Measurements from ENCODE around the gene LIPT2. TPM values are rescaled to one million over a fixed set of nuclear protein-coding genes. Genes with fewer than 3 reads are reported as not detected.
"Not testable (repeated sequence)": the region's sequence is repeated elsewhere in the genome, so short reads cannot be mapped to it uniquely, and the experiment has no call there.

The LIPT2 gene
- 12.7 TPM for total RNA-seq

DNA sequence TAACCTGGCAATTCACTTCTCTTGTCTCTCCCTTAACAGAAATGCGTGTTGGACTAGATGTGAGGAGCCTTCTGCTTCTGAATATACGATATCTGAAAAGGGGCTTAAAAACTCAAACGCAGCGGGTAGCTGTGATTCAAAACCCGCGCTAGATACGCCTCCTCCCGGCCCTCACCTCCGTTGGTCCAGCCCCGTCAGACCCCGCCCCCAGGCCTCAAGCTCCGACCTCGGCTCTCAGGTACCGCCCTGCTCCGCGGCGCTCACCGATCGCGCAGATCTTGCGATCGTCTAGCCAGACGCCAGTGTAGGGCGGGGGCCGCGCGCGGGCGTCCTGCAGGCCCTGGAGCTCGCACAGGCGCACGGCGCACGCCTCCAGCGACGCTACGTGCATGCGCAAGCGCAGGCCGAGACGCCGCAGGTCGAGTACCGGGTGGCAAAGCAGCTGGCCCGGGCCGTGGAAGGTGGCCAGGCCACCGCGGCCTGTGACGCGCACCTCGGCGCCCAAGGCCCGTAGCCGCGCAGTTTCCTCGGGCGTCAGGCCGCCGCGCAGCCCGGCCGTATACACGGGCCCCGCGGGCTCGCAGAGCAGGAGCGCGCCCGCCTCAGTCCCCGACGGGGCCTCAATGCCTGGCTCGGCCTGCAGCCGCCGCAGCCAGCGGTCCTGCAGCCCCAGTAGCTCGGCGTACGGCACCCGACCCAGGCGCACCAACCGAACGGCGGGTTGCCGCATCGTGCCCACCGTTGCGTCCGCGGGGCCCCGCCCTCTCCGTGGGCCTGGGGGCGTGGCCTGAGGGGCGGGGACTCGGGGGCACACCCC, at the start of gene LIPT2:
Gene LIPT2, minus strand, starts transcription at position 751 of the 817 bp plus-strand sequence. Its CDS starts 21 bp downstream, at position 730.
- peak; percentile 92 to 98 (median 97) for DNase-seq (ENCODE audit: low read depth in 2 of 3, low spot score in 2 of 3)

- DNase-seq (ENCODE audit: low read depth in 2 of 3, low spot score in 2 of 3): no peak
Observed at GRCh38 chr11:74541466-74541865, 47.9 kb upstream of the LIPT2 start.

DNA sequence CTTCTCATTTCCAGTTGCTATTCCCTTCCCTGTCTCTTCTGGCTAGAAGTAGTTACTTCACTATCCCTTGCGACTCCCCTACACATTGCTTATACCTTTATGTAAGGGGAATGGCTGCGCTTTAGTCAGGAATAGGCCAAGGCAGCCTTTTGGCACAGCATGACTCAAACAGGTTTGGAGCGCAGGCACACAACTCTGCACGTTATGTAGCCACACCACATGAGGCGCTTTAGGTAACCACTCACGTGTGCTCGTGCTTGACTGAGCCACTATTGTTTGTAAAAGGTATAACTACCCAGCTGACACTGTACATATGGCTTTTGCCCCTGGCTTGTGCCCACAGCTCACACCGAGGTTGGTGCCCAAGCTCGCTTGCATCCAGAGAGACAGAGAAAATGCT, 46.7 kb upstream of the LIPT2 start:
- no peak for DNase-seq (ENCODE audit: low read depth in 2 of 3, low spot score in 2 of 3)

GRCh38 chr11:74538680-74539079, 45.2 kb upstream of the LIPT2 start:
- DNase-seq (ENCODE audit: low read depth in 2 of 3, low spot score in 2 of 3): no peak

GRCh38 chr11:74535371-74536160, 42.0 kb upstream of the LIPT2 start:
- DNase-seq (ENCODE audit: low read depth in 2 of 3, low spot score in 2 of 3): no peak

DNA sequence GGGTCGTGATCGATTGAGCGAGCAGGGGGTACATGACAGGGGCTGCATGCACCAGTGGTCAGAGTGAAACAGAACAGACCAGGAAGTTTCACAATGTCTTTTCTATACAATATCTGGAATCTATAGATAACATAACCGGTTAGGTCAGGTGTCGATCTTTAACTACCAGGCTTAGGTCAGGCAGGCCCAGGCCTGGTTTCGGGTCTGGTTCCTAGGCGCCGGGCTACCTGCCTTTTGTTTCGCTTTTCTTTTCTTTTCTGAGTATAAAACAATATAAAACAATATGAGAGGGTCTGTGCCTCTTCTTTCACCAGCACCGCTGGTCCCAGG, 41.4 kb upstream of the LIPT2 start:
- not testable (repeated sequence) for DNase-seq (ENCODE audit: low read depth in 2 of 3, low spot score in 2 of 3)

DNA sequence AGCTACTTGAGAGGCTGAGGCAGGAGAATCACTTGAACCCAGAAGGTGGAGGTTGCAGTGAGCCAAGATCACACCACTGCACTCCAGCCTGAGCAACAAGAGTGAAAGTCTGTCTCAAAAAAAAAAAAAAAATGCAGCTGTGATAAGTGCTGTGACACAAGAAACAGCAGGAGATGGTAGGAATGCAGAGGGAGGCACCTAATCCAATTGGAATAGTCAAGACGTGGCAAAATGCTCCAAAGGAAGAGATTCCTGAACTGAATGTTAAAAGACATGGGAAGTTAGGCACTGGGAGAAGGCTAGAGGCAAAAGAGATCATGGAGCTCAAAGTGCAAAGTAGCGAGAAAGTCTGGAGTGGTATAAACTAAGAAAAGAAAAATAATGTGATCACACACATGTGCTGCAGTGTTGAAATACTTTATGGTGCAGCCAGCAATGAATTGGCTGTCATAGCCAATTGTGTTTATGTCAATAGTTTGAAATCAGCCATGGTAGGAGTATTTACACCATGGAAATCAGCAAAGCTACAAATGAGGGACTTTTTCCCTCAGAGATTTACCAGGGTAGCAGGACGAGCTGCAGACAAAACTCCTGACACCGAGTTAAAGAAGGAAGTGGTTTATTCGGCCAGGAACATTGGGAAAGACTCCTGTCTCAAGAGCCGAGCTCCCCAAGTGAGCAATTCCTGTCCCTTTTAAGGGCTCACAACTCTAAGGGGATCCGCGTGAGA, 40.9 kb upstream of the LIPT2 start:
- no peak for DNase-seq (ENCODE audit: low read depth in 2 of 3, low spot score in 2 of 3)

- no peak for DNase-seq (ENCODE audit: low read depth in 2 of 3, low spot score in 2 of 3)
Observed at GRCh38 chr11:74533421-74533820, 39.9 kb upstream of the LIPT2 start.

- no peak for DNase-seq (ENCODE audit: low read depth in 2 of 3, low spot score in 2 of 3)
Observed at GRCh38 chr11:74532501-74533246, 39.1 kb upstream of the LIPT2 start.

DNA sequence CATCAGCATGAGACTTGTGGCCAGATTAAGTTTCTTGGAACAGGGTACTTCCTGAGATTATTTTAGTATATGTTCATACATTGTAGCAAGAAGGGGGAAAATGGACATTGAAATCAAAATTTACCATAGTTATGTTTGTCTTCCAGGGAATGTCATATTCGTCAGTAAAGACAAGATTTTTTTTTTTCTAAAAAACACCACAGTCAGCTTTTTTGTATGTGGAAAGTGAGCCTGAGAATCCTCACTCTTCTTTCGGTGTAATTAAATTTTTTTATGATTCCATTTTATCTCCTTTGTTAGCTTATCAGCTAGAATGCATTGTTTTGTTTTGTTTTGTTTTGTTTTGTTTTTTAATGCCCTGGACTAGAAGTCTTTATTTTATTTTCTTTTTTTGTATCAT, 31.5 kb upstream of the LIPT2 start:
- no peak for DNase-seq (ENCODE audit: low read depth in 2 of 3, low spot score in 2 of 3)

DNA sequence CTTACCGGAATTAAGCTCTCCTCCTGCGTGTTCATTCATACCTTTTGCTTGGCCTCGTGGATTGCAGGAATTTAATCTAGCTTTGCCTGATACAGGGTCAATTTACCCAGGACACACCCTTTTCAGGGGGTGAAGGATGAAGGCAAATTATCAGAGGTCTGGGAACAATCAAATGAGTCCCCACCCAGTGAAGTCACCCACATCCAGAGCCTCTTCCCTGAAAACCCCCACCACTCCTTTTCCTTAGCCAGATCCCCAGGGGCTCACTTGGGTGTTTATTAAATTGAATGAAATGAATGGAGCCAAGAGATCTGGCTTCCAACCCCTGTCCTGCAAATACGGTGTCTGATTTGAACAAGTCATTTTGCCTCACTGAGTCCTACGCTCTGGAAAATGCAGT, 31.0 kb upstream of the LIPT2 start:
- no peak for DNase-seq (ENCODE audit: low read depth in 2 of 3, low spot score in 2 of 3)

- DNase-seq (ENCODE audit: low read depth in 2 of 3, low spot score in 2 of 3): no peak
Observed at GRCh38 chr11:74522776-74523175, 29.3 kb upstream of the LIPT2 start.

DNA sequence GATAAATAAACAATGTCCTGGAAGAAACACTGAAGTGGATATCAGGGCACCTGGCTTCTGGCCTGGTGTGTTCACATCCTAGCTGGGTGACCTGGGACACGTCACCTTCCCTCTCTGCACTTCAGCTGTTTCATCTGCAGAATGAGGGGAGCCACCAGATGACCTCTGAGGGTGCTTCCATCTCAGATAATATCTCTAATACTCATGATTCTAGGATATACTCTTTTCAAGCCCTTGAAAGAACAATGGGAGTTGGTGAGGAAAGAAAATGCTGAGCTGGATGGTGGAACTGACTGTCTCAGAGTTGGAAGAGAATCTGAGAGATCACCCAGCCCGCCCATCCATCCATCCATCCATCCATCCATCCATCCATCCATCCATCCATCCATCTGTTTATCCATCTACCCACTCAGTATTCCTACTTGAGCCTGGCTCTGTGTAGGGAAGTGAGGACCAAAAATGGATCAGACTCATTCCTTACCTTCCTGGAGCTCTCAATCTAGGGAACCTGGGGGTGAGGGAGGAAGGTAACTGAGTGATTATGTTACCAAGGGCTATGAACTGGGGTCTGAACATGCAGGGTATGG, 28.2 kb upstream of the LIPT2 start:
- no peak for DNase-seq (ENCODE audit: low read depth in 2 of 3, low spot score in 2 of 3)

DNA sequence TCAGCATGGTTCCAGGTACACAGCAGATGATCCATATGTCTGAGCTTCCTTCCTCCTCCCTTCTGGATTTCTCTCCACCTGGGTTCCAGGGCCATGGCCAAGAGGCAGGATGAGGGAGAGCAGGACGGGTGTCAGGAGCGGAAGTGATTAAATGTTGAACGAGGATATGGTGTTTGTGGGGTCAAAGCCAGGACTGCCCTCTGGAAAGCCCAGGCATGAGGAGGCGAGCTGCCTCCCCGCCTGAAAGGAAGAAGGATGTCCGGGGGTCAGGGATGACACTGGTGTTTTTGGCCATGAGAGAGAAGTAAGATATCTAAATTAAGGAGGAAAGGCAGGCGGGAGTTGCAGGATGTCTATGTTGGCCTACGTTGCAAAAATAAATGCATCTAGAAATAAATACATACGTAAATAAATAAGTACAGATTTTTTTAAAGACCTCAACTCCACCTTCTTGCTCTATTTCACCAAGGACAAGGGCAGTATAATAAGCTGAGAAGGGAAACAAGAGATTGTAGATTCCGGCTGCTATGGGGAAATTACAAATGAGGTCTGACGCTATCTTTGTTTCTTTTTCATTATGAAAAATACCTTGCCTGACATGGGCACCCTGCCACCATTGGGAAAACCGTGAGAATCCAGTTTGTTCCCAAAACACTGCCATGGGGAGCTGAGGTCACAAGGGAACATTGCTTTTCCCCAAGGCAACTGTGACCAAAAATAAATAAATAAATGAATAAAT, 27.6 kb upstream of the LIPT2 start:
- no peak for DNase-seq (ENCODE audit: low read depth in 2 of 3, low spot score in 2 of 3)

GRCh38 chr11:74520316-74520715, 26.8 kb upstream of the LIPT2 start:
- DNase-seq (ENCODE audit: low read depth in 2 of 3, low spot score in 2 of 3): no peak

- DNase-seq (ENCODE audit: low read depth in 2 of 3, low spot score in 2 of 3): no peak
Observed at GRCh38 chr11:74519710-74520109, 26.2 kb upstream of the LIPT2 start.

GRCh38 chr11:74517592-74517991, 24.1 kb upstream of the LIPT2 start:
- not testable (repeated sequence) for DNase-seq (ENCODE audit: low read depth in 2 of 3, low spot score in 2 of 3)

GRCh38 chr11:74507582-74507981, 14.1 kb upstream of the LIPT2 start:
- DNase-seq (ENCODE audit: low read depth in 2 of 3, low spot score in 2 of 3): peak in 1 of 3 donors; percentile 9

DNA sequence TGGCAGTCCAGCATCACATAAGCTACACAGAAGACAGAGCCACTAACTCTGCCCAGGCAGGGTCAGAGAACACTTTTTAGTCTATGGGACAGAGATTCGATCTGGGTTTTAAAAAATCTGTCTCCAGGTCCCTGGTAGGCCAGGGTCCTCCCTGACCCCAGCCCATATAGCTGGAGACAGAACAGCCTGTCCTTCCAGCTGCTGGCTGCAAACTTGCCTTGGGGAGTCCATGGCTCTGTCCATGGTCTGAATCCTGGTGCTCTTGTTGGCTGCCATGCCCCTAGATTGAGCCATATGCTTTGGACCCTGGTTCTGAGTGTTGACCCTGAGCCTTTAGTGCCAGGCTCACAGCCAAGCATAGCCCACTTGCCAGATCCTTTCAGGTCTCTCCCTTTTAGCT, 13.3 kb upstream of the LIPT2 start:
- no peak for DNase-seq (ENCODE audit: low read depth in 2 of 3, low spot score in 2 of 3)

GRCh38 chr11:74505911-74506310, 12.4 kb upstream of the LIPT2 start:
- DNase-seq (ENCODE audit: low read depth in 2 of 3, low spot score in 2 of 3): no peak
